ENCODE data around the gene CRKL.

The CRKL gene, protein sequence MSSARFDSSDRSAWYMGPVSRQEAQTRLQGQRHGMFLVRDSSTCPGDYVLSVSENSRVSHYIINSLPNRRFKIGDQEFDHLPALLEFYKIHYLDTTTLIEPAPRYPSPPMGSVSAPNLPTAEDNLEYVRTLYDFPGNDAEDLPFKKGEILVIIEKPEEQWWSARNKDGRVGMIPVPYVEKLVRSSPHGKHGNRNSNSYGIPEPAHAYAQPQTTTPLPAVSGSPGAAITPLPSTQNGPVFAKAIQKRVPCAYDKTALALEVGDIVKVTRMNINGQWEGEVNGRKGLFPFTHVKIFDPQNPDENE

DNA sequence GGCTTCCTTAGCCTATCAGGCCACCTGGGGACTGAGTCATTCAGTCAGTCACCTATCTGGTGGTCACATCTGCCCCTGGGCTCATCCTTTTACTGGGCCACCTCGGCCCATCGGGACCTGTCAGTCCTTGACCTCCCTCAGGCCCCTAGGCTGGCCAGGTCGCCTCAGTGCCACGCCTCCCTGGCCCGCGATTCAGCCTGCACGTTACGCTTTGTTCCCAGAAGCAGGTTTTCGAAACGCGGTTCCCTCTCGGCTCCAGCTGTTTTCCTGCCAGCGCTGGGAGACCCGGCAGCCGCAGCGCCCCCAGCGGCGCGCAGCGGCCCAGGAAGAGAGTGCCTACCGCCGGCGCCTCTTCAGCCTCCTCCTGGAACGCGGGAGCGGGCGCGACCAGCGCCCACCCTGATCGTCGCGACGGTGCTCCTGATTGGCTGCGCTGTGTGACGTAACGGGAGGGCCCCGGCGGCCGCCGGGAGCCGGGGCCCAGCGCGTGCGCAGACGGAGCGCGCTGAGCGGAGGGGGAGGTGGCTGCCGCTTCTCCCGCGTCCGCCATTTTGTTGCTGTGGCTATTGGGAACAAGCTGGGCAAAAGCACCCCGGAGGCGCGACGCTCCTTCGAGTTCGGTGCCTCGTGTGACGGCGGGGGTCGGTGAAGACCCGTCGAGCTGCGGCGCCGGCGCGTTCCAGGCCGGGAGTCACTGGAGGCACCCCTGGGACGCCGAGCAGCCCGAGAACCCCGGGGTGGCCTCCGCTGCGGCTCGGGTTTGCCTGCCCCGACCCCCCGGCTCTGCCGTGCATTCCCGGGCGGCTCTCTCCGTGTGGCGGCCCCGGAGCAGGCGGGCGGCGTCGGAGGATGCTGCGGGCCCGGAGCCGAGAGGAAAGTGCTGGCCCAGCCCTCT lies at the start of gene CRKL:
TSS of gene CRKL (plus strand) at position 492 of the 895 bp plus-strand sequence. CDS start 528 bp downstream, outside the sequence.
- peak within 1 kb of the TSS; percentile 99 for H3K9ac ChIP-seq (ENCODE audit: low read depth, low read length)
- H2AFZ ChIP-seq (ENCODE audit: low read depth, low read length), result peak within 1 kb of the TSS; percentile 96
- H4K20me1 ChIP-seq (ENCODE audit: insufficient read depth, low read length), result peaks cover 37% of the 10 kb centered on the region
- DNase-seq (peak; percentile 98), ATAC-seq (ENCODE audit: insufficient read depth, low read depth) (peak; percentile 98)
- H3K4me1 ChIP-seq (ENCODE audit: insufficient read depth, low read length), result peaks cover 39% of the 10 kb centered on the region
- no peaks in the 10 kb centered on the region for H3K27me3 ChIP-seq (ENCODE audit: insufficient read depth, low read length, poor library complexity)
- peak within 1 kb of the TSS; percentile 99 to 100 for H3K4me3 ChIP-seq (ENCODE audit: low read depth in 1 of 2, low read length in 2 of 2)
- peaks cover 54% of the 10 kb centered on the region for H3K79me2 ChIP-seq (ENCODE audit: insufficient read depth, low read length)
- H3K4me2 ChIP-seq (ENCODE audit: insufficient read depth, low read length), result peak within 1 kb of the TSS; percentile 91
- H3K9me3 ChIP-seq (ENCODE audit: insufficient read depth, low read length, severe bottlenecking), result no peaks in the 10 kb centered on the region
- H3K36me3 ChIP-seq (ENCODE audit: insufficient read depth, low read length), result peaks cover 22% of the 10 kb centered on the region
- peak within 1 kb of the TSS; percentile 94 for H3K27ac ChIP-seq (ENCODE audit: low read length)
- no peak for TF ChIP-seq EZH2 (IDR thresholded peaks at IDR 0.05; ENCODE audit: borderline replicate concordance, low read depth, low read length, severe bottlenecking)
- peak; percentile 97 for TF ChIP-seq CTCF (IDR thresholded peaks at IDR 0.05; ENCODE audit: borderline replicate concordance, extremely low read depth, low read length, poor library complexity, severe bottlenecking)

DNA sequence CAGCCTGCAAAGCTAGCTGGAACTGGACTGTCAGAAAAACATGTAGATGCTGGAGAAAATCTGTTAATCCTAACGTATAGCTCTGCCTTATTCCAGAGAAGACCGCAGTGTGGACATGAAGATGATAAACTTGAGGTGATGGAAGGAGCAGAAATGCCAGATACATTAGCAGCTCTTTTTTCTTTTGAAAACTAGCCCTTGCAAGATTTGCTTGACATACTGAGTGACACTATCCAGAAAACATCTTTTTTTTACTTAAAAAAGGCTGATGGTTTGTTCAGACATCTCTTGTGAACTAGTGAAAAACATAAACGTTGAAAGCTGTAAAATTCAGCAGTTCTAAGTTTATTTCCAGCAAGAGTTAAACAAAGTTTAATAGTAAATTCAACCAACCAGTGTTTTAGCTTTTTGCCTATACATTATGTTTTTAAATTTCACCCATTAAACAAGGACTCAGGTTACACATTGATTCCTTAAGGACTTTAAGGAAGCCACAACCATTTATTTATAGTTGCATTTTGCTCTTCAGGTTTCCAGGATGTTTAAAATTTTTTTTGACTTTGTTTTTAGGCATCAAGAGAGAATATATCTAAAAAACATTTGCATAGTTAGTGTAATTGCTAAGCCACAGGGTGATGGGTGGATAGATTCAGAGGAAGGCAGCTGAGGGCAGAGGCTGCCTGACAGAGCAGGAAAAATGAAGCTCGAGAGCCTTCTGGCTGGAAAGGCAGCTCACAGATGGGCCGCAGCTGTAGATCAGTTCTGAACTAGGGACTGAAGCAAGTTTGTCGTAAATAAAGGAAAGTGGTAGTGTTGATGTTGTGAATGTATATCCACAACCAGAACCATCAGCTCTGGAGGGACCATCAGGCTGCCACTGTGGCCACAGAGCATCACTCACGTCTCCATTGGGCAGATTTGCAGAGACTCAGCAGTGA lies 48.9 kb upstream of the CRKL start:
- Histone ChIP-seq H3K79me2 (ENCODE audit: insufficient read depth, low read length) (peaks cover 20% of the 10 kb centered on the region; the same call in 1 of the 2 replicates), H3K4me1 (ENCODE audit: insufficient read depth, low read length) (no peaks in the 10 kb centered on the region), H3K9ac (ENCODE audit: low read depth, low read length) (no peak overlapping the region), H3K27me3 (ENCODE audit: insufficient read depth, low read length, poor library complexity) (no peaks in the 10 kb centered on the region), H4K20me1 (ENCODE audit: insufficient read depth, low read length) (peaks cover 7% of the 10 kb centered on the region), H3K9me3 (ENCODE audit: insufficient read depth, low read length, severe bottlenecking) (no peaks in the 10 kb centered on the region), H2AFZ (ENCODE audit: low read depth, low read length) (no peak overlapping the region), H3K4me3 (ENCODE audit: low read depth in 1 of 2, low read length in 2 of 2) (no peak overlapping the region), H3K27ac (ENCODE audit: low read length) (no peak overlapping the region), H3K4me2 (ENCODE audit: insufficient read depth, low read length) (no peak overlapping the region), H3K36me3 (ENCODE audit: insufficient read depth, low read length) (peaks cover 57% of the 10 kb centered on the region)
- no peak for ATAC-seq (ENCODE audit: insufficient read depth, low read depth)
- no peak for DNase-seq
- TF ChIP-seq CTCF (IDR thresholded peaks at IDR 0.05; ENCODE audit: borderline replicate concordance, extremely low read depth, low read length, poor library complexity, severe bottlenecking) (no peak), EZH2 (IDR thresholded peaks at IDR 0.05; ENCODE audit: borderline replicate concordance, low read depth, low read length, severe bottlenecking) (no peak)

GRCh38 chr22:20869234-20869633 lies 48.0 kb upstream of the CRKL start:
- H3K9me3 ChIP-seq (ENCODE audit: insufficient read depth, low read length, severe bottlenecking), result no peaks in the 10 kb centered on the region
- ATAC-seq (ENCODE audit: insufficient read depth, low read depth) (no peak), DNase-seq (no peak)
- H3K4me1 ChIP-seq (ENCODE audit: insufficient read depth, low read length), result no peaks in the 10 kb centered on the region
- H3K4me3 ChIP-seq (ENCODE audit: low read depth in 1 of 2, low read length in 2 of 2), result no peak overlapping the region
- no peak overlapping the region for H3K27ac ChIP-seq (ENCODE audit: low read length)
- no peak overlapping the region for H3K4me2 ChIP-seq (ENCODE audit: insufficient read depth, low read length)
- TF ChIP-seq CTCF (IDR thresholded peaks at IDR 0.05; ENCODE audit: borderline replicate concordance, extremely low read depth, low read length, poor library complexity, severe bottlenecking), result no peak
- TF ChIP-seq EZH2 (IDR thresholded peaks at IDR 0.05; ENCODE audit: borderline replicate concordance, low read depth, low read length, severe bottlenecking), result no peak
- peaks cover 13% of the 10 kb centered on the region; the same call in 1 of the 2 replicates for H3K79me2 ChIP-seq (ENCODE audit: insufficient read depth, low read length)
- peaks cover 53% of the 10 kb centered on the region for H3K36me3 ChIP-seq (ENCODE audit: insufficient read depth, low read length)
- no peak overlapping the region for H2AFZ ChIP-seq (ENCODE audit: low read depth, low read length)
- H4K20me1 ChIP-seq (ENCODE audit: insufficient read depth, low read length), result peaks cover 7% of the 10 kb centered on the region
- H3K27me3 ChIP-seq (ENCODE audit: insufficient read depth, low read length, poor library complexity), result no peaks in the 10 kb centered on the region
- no peak overlapping the region for H3K9ac ChIP-seq (ENCODE audit: low read depth, low read length)

Data from DND-41 (cell line).